Lower leg skin (tissue), 3 donors: Measurements from ENCODE around the gene FCMR.

Experiments used
- CTCF ChIP-seq, 3 donors: fragments of 450-650 bp; IDR thresholded peaks; one replicate each; pipeline ENCODE4 v1.5.1; 2016; ENCODE audit warnings: antibody characterized with exemption in 3 of 3, mild to moderate bottlenecking in 3 of 3, moderate library complexity in 2 of 3
- POLR2A ChIP-seq, 2 donors: fragments of 450-650 bp; IDR thresholded peaks; one replicate each; pipeline ENCODE4 v1.6.1; 2016 to 2017; ENCODE audit warnings: antibody characterized with exemption in 2 of 2, mild to moderate bottlenecking in 1 of 2, moderate library complexity in 1 of 2

- TF ChIP-seq CTCF (IDR thresholded peaks at IDR 0.05) = no peak
- no peak for TF ChIP-seq POLR2A (IDR thresholded peaks at IDR 0.05)
Measured at GRCh38 chr1:206911064-206911663, 10.6 kb downstream of the FCMR start.
